GM23338 (cell line): ENCODE results near the gene CFAP157. TPM values are rescaled to one million over a fixed set of nuclear protein-coding genes. Genes with fewer than 3 reads are reported as not detected.

Source experiments
- ATAC-seq: fragments of 200-7000 bp; cut with Tn5 transposase; 3 replicates; pipeline ENCODE4 v1.9.1; 2020
- DNase-seq: peaks from one replicate; pipeline ENCODE4 v3.0.0-alpha.2; 2015; ENCODE audit warnings: low spot score
- H2AFZ ChIP-seq: fragments of 200-600 bp; sonication (generic); 2 replicates; pipeline ENCODE4 v1.8.0; 2016; ENCODE audit warnings: antibody characterized with exemption, mild to moderate bottlenecking, moderate library complexity
- H3F3A ChIP-seq: fragments of 200-600 bp; sonication (generic); replicated peaks from 2 replicates; pipeline ENCODE4 v1.8.0; 2017; ENCODE audit warnings: antibody characterized with exemption, mixed run types, low read depth
- H3K27ac ChIP-seq: fragments of 200-600 bp; sonication (generic); 2 replicates; pipeline ENCODE4 v1.6.1; 2016; ENCODE audit warnings: low read depth
- H3K27me3 ChIP-seq: fragments of 200-600 bp; sonication (generic); 2 replicates; pipeline ENCODE4 v1.8.0; 2016; ENCODE audit warnings: mild to moderate bottlenecking, mixed run types, moderate library complexity; ENCODE audit not compliant: insufficient read depth
- H3K36me3 ChIP-seq: fragments of 200-600 bp; sonication (generic); 2 replicates; pipeline ENCODE4 v1.8.0; 2016; ENCODE audit warnings: mild to moderate bottlenecking; ENCODE audit not compliant: insufficient read depth
- H3K4me1 ChIP-seq: fragments of 200-600 bp; sonication (generic); 2 replicates; pipeline ENCODE4 v1.8.0; 2016; ENCODE audit warnings: mild to moderate bottlenecking, moderate library complexity; ENCODE audit not compliant: insufficient read depth
- H3K4me2 ChIP-seq: fragments of 200-600 bp; sonication (generic); 2 replicates; pipeline ENCODE4 v1.7.1; 2017; ENCODE audit warnings: mixed run types
- H3K4me3 ChIP-seq: fragments of 200-600 bp; sonication (generic); 2 replicates; pipeline ENCODE4 v1.6.1; 2016; ENCODE audit warnings: mixed run types
- H3K79me2 ChIP-seq: fragments of 200-600 bp; sonication (generic); replicated peaks from 2 replicates; pipeline ENCODE4 v1.8.0; 2017; ENCODE audit warnings: mild to moderate bottlenecking; ENCODE audit not compliant: insufficient read depth
- H3K9me2 ChIP-seq: fragments of 200-600 bp; sonication (generic); 2 replicates; pipeline ENCODE4 v1.8.0; 2017; ENCODE audit not compliant: insufficient read depth
- H4K20me1 ChIP-seq: fragments of 200-600 bp; sonication (generic); replicated peaks from 2 replicates; pipeline ENCODE4 v1.8.0; 2017; ENCODE audit warnings: mild to moderate bottlenecking; ENCODE audit not compliant: insufficient read depth
- H3K27ac Mint-ChIP-seq: 2 replicates; pipeline ENCODE4 v1.8.0; 2020; ENCODE audit warnings: inconsistent platforms, mild to moderate bottlenecking, moderate library complexity, mixed read lengths
- H3K27me3 Mint-ChIP-seq: 3 replicates; pipeline ENCODE4 v1.8.0; 2022; ENCODE audit warnings: low read depth, mild to moderate bottlenecking, moderate library complexity, mixed read lengths, inconsistent platforms; ENCODE audit not compliant: insufficient read depth, poor library complexity
- H3K36me3 Mint-ChIP-seq: 3 replicates; pipeline ENCODE4 v1.8.0; 2021; ENCODE audit warnings: low read depth, mild to moderate bottlenecking, inconsistent platforms, moderate library complexity, mixed read lengths
- H3K4me1 Mint-ChIP-seq: 3 replicates; pipeline ENCODE4 v1.8.0; 2020; ENCODE audit warnings: mild to moderate bottlenecking, inconsistent platforms, mixed read lengths
- H3K4me3 Mint-ChIP-seq: 3 replicates; pipeline ENCODE4 v1.8.0; 2021; ENCODE audit warnings: moderate library complexity, mild to moderate bottlenecking, inconsistent platforms, mixed read lengths
- H3K9me3 Mint-ChIP-seq: 3 replicates; pipeline ENCODE4 v1.8.0; 2020; ENCODE audit warnings: moderate library complexity, mild to moderate bottlenecking, inconsistent platforms, mixed read lengths
- CREB1 ChIP-seq: fragments of 250-450 bp; sonication (Bioruptor Pico); IDR thresholded peaks from 2 replicates; pipeline ENCODE4 v1.5.0; 2020; ENCODE audit warnings: low read depth, mild to moderate bottlenecking, moderate library complexity
- NANOG ChIP-seq: IDR thresholded peaks from 2 replicates; pipeline ENCODE4 v1.6.1; 2016; ENCODE audit warnings: antibody characterized with exemption, borderline replicate concordance
- ZNF114 ChIP-seq: fragments of 250-450 bp; sonication (Bioruptor Pico); IDR thresholded peaks from 2 replicates; pipeline ENCODE4 v1.5.0; 2020; ENCODE audit warnings: mild to moderate bottlenecking, moderate library complexity
- ZNF331 ChIP-seq: fragments of 250-450 bp; sonication (Bioruptor Pico); IDR thresholded peaks from 2 replicates; pipeline ENCODE4 v1.5.0; 2020; ENCODE audit warnings: low read depth, mild to moderate bottlenecking, moderate library complexity
- polyA plus RNA-seq: library from polyadenylated mRNA; unstranded; fragments of >200 nt; fragmentation: Nextera tagmentation; extraction: Ambion mirVana; gene quantifications from 2 replicates; pipeline ENCODE4 v1.2.1, GENCODE V29; 2016
- total RNA-seq: library from RNA; depleted of rRNA; stranded (reverse); fragments of >200 nt; shearing (Covaris generic); gene quantifications from 2 replicates; pipeline ENCODE4 v1.2.3, GENCODE V29; 2014
- TF ChIP-seq, protein P1 (sequence below): fragments of 250-450 bp; sonication (Bioruptor Pico); IDR thresholded peaks from 2 replicates; pipeline ENCODE4 v1.5.0; 2020; ENCODE audit warnings: mild to moderate bottlenecking, moderate library complexity
- TF ChIP-seq, protein P2 (sequence below), 2 experiments: fragments of 200-600 bp in 1 of 2; sonication (generic) in 1 of 2; conservative IDR thresholded peaks; 2 replicates each; pipeline versions ENCODE4 v1.5.1 to v1.6.1; 2016 to 2017; ENCODE audit warnings: antibody characterized with exemption in 2 of 2, low read depth in 2 of 2, mild to moderate bottlenecking in 2 of 2, moderate library complexity in 1 of 2
- TF ChIP-seq, protein P3 (sequence below): IDR thresholded peaks from 2 replicates; pipeline ENCODE4 v1.6.1; 2016; ENCODE audit warnings: antibody characterized with exemption

Gene CFAP157
- total and polyA plus RNA-seq, 2 experiments from 2014 or later, result 0.17 to 0.55 TPM

DNA sequence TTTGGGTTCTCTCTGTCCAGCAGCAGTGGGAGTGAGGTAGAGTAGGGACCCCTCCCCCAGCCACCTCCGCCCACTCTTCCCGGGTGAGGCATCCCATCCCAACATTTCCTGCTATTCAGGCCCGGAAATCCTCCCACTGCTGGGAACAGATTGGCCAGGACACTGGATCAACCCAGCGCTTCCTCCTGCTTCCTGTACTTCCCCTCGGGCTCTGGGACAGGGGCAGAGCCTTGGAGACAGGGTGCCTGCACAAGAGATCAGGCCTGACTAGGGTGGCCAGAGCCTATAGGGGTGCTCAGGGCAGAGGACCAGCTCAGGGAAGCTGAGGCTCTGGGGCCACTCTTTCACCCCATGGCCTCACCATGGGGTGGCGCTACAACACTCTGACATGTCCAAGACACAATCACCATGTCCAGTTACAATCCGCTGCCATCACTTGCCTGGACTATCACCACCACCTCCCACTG, 57.2 kb downstream of the CFAP157 start:
- Histone ChIP-seq H4K20me1 (no peaks in the 10 kb centered on the region), H3K9me2 (no peaks in the 10 kb centered on the region), H3K4me2 (peak overlapping the region; percentile 55; the same call in 1 of the 2 replicates), H3K27ac (no peak overlapping the region), H3K36me3 (no peaks in the 10 kb centered on the region), H3K27me3 (no peaks in the 10 kb centered on the region), H3K4me3 (no peak overlapping the region), H2AFZ (peak overlapping the region; percentile 69; the same call in 1 of the 2 replicates), H3F3A (peaks cover 10% of the 10 kb centered on the region; the same call in 1 of the 2 replicates), H3K4me1 (peaks cover 19% of the 10 kb centered on the region), H3K79me2 (no peaks in the 10 kb centered on the region)
- TF ChIP-seq CREB1 (CRISPR knock-in tag) (no peak), NANOG (no peak), ZNF114 (no peak), ZNF331 (CRISPR knock-in tag) (no peak)
- TF ChIP-seq, protein P1, sequence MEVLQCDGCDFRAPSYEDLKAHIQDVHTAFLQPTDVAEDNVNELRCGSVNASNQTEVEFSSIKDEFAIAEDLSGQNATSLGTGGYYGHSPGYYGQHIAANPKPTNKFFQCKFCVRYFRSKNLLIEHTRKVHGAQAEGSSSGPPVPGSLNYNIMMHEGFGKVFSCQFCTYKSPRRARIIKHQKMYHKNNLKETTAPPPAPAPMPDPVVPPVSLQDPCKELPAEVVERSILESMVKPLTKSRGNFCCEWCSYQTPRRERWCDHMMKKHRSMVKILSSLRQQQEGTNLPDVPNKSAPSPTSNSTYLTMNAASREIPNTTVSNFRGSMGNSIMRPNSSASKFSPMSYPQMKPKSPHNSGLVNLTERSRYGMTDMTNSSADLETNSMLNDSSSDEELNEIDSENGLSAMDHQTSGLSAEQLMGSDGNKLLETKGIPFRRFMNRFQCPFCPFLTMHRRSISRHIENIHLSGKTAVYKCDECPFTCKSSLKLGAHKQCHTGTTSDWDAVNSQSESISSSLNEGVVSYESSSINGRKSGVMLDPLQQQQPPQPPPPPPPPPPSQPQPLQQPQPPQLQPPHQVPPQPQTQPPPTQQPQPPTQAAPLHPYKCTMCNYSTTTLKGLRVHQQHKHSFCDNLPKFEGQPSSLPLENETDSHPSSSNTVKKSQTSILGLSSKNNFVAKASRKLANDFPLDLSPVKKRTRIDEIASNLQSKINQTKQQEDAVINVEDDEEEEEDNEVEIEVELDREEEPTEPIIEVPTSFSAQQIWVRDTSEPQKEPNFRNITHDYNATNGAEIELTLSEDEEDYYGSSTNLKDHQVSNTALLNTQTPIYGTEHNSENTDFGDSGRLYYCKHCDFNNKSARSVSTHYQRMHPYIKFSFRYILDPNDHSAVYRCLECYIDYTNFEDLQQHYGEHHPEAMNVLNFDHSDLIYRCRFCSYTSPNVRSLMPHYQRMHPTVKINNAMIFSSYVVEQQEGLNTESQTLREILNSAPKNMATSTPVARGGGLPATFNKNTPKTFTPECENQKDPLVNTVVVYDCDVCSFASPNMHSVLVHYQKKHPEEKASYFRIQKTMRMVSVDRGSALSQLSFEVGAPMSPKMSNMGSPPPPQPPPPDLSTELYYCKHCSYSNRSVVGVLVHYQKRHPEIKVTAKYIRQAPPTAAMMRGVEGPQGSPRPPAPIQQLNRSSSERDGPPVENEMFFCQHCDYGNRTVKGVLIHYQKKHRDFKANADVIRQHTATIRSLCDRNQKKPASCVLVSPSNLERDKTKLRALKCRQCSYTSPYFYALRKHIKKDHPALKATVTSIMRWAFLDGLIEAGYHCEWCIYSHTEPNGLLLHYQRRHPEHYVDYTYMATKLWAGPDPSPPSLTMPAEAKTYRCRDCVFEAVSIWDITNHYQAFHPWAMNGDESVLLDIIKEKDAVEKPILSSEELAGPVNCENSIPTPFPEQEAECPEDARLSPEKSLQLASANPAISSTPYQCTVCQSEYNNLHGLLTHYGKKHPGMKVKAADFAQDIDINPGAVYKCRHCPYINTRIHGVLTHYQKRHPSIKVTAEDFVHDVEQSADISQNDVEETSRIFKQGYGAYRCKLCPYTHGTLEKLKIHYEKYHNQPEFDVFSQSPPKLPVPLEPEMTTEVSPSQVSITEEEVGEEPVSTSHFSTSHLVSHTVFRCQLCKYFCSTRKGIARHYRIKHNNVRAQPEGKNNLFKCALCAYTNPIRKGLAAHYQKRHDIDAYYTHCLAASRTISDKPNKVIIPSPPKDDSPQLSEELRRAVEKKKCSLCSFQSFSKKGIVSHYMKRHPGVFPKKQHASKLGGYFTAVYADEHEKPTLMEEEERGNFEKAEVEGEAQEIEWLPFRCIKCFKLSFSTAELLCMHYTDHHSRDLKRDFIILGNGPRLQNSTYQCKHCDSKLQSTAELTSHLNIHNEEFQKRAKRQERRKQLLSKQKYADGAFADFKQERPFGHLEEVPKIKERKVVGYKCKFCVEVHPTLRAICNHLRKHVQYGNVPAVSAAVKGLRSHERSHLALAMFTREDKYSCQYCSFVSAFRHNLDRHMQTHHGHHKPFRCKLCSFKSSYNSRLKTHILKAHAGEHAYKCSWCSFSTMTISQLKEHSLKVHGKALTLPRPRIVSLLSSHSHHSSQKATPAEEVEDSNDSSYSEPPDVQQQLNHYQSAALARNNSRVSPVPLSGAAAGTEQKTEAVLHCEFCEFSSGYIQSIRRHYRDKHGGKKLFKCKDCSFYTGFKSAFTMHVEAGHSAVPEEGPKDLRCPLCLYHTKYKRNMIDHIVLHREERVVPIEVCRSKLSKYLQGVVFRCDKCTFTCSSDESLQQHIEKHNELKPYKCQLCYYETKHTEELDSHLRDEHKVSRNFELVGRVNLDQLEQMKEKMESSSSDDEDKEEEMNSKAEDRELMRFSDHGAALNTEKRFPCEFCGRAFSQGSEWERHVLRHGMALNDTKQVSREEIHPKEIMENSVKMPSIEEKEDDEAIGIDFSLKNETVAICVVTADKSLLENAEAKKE (CRISPR knock-in tag), result no peak
- TF ChIP-seq, protein P2, sequence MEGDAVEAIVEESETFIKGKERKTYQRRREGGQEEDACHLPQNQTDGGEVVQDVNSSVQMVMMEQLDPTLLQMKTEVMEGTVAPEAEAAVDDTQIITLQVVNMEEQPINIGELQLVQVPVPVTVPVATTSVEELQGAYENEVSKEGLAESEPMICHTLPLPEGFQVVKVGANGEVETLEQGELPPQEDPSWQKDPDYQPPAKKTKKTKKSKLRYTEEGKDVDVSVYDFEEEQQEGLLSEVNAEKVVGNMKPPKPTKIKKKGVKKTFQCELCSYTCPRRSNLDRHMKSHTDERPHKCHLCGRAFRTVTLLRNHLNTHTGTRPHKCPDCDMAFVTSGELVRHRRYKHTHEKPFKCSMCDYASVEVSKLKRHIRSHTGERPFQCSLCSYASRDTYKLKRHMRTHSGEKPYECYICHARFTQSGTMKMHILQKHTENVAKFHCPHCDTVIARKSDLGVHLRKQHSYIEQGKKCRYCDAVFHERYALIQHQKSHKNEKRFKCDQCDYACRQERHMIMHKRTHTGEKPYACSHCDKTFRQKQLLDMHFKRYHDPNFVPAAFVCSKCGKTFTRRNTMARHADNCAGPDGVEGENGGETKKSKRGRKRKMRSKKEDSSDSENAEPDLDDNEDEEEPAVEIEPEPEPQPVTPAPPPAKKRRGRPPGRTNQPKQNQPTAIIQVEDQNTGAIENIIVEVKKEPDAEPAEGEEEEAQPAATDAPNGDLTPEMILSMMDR (conservative IDR thresholded peaks at IDR 0.05; ENCODE audit: low read depth in 2 of 2), result peak; percentile 66 to 97
- TF ChIP-seq, protein P3, sequence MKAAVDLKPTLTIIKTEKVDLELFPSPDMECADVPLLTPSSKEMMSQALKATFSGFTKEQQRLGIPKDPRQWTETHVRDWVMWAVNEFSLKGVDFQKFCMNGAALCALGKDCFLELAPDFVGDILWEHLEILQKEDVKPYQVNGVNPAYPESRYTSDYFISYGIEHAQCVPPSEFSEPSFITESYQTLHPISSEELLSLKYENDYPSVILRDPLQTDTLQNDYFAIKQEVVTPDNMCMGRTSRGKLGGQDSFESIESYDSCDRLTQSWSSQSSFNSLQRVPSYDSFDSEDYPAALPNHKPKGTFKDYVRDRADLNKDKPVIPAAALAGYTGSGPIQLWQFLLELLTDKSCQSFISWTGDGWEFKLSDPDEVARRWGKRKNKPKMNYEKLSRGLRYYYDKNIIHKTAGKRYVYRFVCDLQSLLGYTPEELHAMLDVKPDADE, result no peak
- Mint-ChIP-seq H3K4me1 (peaks cover 45% of the 10 kb centered on the region), H3K9me3 (no peaks in the 10 kb centered on the region), H3K4me3 (no peak overlapping the region), H3K36me3 (no peaks in the 10 kb centered on the region; the same call in 2 of the 3 replicates), H3K27me3 (peaks cover 23% of the 10 kb centered on the region), H3K27ac (peak overlapping the region; percentile 80; the same call in 1 of the 2 replicates)
- peak; percentile 83 for DNase-seq
- peak; percentile 86 for ATAC-seq
